Ectodermal cell (in vitro differentiated cells): ENCODE data around the gene CDK5.

Experiments used
- H3K27ac ChIP-seq: 2 replicates; pipeline ENCODE4 v1.7.0; 2013; ENCODE audit warnings: mild to moderate bottlenecking, low read depth, low read length; ENCODE audit not compliant: insufficient read depth, poor library complexity, severe bottlenecking
- H3K27me3 ChIP-seq: 2 replicates; pipeline ENCODE4 v1.7.0; 2013; ENCODE audit warnings: mild to moderate bottlenecking, low read length; ENCODE audit not compliant: insufficient read depth, control insufficient read depth, poor library complexity, severe bottlenecking
- H3K36me3 ChIP-seq: one replicate; pipeline ENCODE4 v1.7.0; 2013; ENCODE audit warnings: low read length; ENCODE audit not compliant: control insufficient read depth, insufficient read depth
- H3K4me1 ChIP-seq: one replicate; pipeline ENCODE4 v1.7.0; 2013; ENCODE audit warnings: low read length; ENCODE audit not compliant: control insufficient read depth, insufficient read depth
- H3K4me3 ChIP-seq: 2 replicates; pipeline ENCODE4 v1.7.0; 2013; ENCODE audit warnings: low read depth, low read length, control low read depth; ENCODE audit not compliant: insufficient read depth
- H3K9me3 ChIP-seq: 2 replicates; pipeline ENCODE4 v1.7.0; 2013; ENCODE audit warnings: mild to moderate bottlenecking, low read length, moderate library complexity; ENCODE audit not compliant: control insufficient read depth
- WGBS, 2 experiments: methylation state at CpG; one replicate each; pipeline ENCODE4 v1.1.7; 2013; ENCODE audit warnings: missing lambda C conversion rate in 2 of 2; 5-methylcytosine and 5-hydroxymethylcytosine counted together

CDK5 gene

DNA sequence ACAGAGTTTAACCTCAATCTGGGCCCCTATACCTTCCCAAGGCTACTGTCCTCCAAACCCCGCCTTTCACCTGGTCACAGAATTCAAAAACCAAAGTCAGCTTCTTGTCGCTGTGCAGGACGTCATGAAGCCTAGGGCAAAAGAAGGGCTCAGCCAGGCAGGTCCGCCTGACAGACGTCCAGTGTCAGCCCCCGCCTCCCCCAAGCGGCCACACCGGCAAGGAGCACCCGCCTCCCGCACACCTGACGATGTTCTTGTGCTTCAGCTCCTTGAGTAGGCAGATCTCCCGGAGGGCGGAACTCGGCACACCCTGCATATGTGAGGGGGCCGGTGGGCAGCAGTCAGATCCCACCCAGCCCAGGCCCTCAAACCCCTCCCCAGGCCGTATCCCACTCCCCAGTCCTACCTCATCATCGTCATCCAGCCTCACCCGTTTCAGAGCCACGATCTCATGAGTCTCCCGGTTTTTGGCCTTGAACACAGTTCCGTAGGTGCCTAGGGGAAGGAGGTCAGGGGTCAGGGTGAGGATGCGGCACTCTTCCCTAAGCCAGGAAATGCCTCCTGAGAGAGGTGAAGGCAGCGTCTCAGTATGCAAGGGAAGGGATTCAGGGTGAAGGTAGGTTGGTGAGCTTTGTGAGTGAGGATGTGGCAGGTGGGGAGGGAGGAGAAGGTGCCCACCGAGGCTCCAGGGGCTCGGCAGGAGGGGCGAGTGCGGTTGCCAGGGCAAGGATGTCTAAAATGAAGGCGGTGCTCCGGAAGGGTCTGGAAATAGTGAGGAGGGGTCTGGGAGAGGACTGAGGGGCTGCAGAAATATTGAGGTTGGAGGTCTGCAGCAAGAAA lies 811 bp downstream of the CDK5 start:
- Histone ChIP-seq H3K36me3 (no peaks in the 10 kb centered on the region), H3K4me1 (peaks cover 27% of the 10 kb centered on the region)
- 23 to 29% methylated on average over 29 of the region's 29 CpGs for WGBS, 2 experiments

DNA sequence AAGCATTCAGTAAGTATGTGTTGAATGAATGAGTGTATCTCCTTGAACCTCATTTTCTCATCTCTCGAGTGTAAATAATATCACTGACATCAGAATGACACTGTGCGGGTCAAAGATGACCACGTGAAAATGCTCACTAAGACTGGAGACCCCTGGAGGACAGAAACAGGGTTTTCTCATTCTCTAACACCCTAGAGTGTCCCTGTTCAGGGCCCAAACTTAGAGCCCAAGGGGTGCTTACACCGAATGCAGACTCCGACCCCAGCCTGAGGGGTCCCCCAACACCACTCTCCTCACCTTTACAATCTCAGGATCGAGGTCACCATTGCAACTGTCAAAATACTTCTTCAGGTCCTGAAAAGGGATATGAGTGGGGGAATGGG lies 1.4 kb downstream of the CDK5 start:
- Histone ChIP-seq H3K4me1 (peaks cover 21% of the 10 kb centered on the region), H3K9me3 (no peaks in the 10 kb centered on the region), H3K4me3 (no peak overlapping the region), H3K27me3 (peaks cover 42% of the 10 kb centered on the region), H3K27ac (no peak overlapping the region), H3K36me3 (no peaks in the 10 kb centered on the region)
- WGBS, 2 experiments, result 84 to 87% methylated on average over 5 to 6 of the region's 6 CpGs

More for the DNA sequence above, 811 bp downstream of the CDK5 start:
- Histone ChIP-seq H3K27ac (no peak overlapping the region), H3K27me3 (peaks cover 43% of the 10 kb centered on the region), H3K4me3 (peak overlapping the region; percentile 44), H3K9me3 (no peaks in the 10 kb centered on the region)

DNA sequence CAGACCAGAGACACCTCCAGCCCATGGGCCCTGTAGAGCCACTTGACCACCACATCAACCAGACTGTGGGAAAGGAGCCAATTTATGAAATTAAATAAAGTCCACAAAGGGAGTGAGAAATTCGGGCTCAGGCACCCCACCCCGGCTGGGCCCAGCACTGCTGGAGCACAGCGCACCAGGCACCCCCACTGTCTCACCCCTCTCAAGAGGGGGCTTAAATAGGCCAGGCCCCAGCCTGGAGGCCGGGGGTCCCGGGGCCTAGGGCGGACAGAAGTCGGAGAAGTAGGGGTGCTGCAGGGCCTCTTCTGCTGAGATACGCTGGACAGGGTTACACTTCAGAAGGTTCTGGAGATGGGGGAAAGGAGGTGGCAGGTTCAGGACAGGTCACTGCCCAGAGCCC lies 3.9 kb downstream of the CDK5 start:
- peaks cover 54% of the 10 kb centered on the region for H3K27me3 ChIP-seq
- WGBS, 2 experiments, result 91 to 93% methylated on average over 8 of the region's 8 CpGs
- H3K9me3 ChIP-seq, result no peaks in the 10 kb centered on the region
- H3K36me3 ChIP-seq, result no peaks in the 10 kb centered on the region
- H3K27ac ChIP-seq, result no peak overlapping the region
- H3K4me3 ChIP-seq, result no peak overlapping the region
- peaks cover 9% of the 10 kb centered on the region for H3K4me1 ChIP-seq

DNA sequence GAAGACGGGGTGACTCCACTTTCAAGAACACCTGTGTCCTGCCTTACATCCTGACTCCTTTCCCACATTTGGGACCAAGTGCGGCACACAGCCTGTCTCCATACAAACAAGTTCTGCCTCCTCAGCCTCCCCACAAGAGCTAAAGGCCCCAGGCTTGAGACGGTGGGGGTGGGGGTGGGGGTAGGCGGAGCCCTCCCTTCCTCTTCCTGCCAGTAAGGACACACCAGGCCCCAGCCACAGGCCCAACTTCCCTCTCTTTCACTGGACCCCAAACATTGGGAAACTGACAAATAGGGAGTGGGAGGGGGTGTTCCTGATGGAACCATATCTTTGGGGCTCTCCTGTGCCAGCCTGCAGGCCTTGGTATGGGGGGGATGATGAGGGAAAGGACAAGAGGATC lies 4.6 kb downstream of the CDK5 start:
- no peak overlapping the region for H3K27ac ChIP-seq
- H3K27me3 ChIP-seq, result peaks cover 59% of the 10 kb centered on the region
- H3K4me1 ChIP-seq, result peaks cover 4% of the 10 kb centered on the region
- no peaks in the 10 kb centered on the region for H3K36me3 ChIP-seq
- H3K9me3 ChIP-seq, result no peaks in the 10 kb centered on the region
- WGBS, 2 experiments, result 81 to 84% methylated on average over 2 to 4 of the region's 4 CpGs
- H3K4me3 ChIP-seq, result no peak overlapping the region

DNA sequence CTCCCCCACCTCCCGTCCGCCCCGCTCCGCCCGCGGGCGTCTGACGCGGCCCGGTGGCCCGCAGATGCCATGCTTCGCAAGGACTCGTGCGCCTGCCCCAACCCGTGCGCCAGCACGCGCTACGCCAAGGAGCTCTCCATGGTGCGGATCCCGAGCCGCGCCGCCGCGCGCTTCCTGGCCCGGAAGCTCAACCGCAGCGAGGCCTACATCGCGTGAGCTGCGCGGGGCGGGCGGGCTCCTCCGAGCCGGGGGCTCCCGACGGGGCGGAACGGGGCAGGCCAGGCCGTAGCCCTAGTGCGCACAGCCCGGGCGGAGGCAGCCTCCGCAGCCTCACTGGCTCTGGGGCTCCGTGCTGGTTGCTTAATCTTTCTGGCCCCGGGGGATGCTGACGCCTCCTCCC lies 6.6 kb downstream of the CDK5 start:
- no peaks in the 10 kb centered on the region for H3K36me3 ChIP-seq
- H3K27ac ChIP-seq, result no peak overlapping the region
- H3K9me3 ChIP-seq, result no peaks in the 10 kb centered on the region
- H3K4me1 ChIP-seq, result no peaks in the 10 kb centered on the region
- H3K4me3 ChIP-seq, result no peak overlapping the region
- 2 to 3% methylated on average over 50 of the region's 50 CpGs for WGBS, 2 experiments
- peaks cover 46% of the 10 kb centered on the region for H3K27me3 ChIP-seq

DNA sequence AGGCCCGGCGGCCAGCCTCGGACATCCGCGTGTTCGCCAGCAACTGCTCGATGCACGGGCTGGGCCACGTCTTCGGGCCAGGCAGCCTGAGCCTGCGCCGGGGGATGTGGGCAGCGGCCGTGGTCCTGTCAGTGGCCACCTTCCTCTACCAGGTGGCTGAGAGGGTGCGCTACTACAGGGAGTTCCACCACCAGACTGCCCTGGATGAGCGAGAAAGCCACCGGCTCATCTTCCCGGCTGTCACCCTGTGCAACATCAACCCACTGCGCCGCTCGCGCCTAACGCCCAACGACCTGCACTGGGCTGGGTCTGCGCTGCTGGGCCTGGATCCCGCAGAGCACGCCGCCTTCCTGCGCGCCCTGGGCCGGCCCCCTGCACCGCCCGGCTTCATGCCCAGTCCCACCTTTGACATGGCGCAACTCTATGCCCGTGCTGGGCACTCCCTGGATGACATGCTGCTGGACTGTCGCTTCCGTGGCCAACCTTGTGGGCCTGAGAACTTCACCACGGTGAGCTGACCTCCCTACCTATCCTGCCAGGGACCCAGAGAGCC lies 8.7 kb downstream of the CDK5 start:
- Histone ChIP-seq H3K4me3 (no peak overlapping the region), H3K4me1 (no peaks in the 10 kb centered on the region), H3K36me3 (no peaks in the 10 kb centered on the region), H3K27ac (no peak overlapping the region), H3K9me3 (no peaks in the 10 kb centered on the region), H3K27me3 (peaks cover 41% of the 10 kb centered on the region)
- whole genome bisulfite sequencing, 2 experiments, result 93 to 94% methylated on average over 38 of the region's 38 CpGs

DNA sequence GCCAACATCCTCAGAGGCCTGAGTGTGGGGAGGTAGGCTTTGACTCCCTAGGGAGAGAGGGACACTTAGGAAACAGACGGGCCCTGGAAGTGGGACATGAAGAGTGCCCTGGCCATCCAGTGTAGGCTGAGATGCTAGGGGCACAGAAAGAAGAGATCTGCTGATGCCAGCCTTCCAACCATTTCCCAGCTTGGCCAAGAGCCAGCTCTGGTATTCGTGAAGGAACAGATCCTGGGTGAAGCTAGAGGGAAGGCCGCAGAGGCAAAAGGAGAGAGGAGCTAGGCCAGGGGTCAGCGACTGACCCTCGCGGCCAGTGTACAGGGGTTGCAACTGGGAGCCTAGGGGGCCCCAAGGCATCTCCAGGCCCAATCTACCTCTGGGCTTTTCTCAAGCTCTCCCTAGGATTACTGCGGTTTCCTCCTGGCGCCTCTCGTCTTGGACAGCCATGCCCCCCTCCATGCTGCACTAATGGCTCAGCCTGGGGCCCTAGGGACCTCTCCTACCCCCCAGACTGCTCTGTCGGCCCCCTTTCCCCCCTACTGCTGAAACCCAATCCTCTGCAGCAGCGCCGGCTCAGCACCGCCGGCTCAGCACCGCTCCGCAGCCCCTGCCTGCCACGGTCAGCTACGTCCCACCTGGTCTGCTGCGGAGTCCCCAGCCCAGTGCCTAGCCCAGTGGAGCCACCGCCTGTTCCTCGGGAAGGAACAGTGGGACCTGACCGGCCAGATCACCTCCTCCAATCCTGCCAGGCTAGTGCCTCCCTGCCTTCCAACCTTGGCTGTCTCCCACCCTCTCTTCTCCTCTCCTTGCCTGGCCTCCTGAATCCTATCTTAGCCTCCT lies 9.5 kb downstream of the CDK5 start, which contains the start of gene ASIC3:
Gene ASIC3 (plus strand): TSS at position 556 of the 840 bp plus-strand sequence. CDS start 355 bp downstream, outside the sequence.
- no peak within 1 kb of the TSS for H3K27ac ChIP-seq
- H3K36me3 ChIP-seq, result no peaks in the 10 kb centered on the region
- peaks cover 41% of the 10 kb centered on the region for H3K27me3 ChIP-seq
- H3K4me3 ChIP-seq, result no peak within 1 kb of the TSS
- no peaks in the 10 kb centered on the region for H3K4me1 ChIP-seq
- 87% methylated on average over 22 of the region's 22 CpGs for WGBS, 2 experiments
- no peaks in the 10 kb centered on the region for H3K9me3 ChIP-seq

DNA sequence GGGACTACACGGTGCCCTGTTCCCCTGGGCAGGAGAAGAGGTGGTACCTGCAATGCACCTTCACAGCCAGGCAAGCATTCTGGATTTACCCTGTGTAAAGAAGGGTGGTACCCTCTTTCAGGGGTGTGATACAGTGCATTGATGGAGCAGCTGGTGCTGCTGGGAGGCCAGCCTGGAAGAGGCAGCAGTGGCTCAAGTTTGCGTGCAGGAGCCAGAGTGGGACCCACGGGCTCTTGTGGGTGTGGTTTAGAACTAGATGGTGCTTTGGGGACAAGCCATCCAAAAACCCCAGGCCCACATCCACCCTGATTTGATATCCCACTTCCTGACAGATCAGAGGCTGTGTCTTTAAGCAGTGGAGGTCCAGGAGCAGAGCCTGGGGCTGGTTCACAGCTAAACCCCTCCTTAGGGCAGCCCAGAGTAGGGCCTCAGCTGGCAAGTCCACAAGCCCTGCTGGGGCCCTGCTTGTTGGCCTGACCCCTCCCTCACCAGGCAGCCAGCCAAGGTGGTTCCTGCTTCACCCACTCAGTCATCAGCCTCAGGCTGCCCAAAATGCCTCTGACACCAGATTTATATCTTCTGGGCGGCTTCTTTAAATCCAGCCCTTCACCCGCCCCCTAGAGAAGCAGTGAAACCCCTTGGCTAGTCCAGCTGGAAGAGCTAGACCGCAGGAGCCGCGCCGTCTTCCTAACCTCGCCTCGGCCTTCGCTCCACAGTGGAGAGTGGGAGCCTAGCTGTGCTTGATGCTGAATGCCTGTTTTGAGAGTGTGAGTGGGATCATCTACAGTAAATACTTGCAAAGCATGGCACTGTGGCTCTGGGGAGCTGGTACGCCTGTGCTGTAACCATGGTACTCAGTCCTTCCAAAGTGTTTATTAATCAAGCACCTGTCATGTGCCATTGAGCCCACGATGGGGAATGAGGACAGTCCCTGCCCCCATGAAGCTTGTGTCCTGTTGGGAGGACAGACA lies 10.8 kb downstream of the CDK5 start:
- Histone ChIP-seq H3K4me3 (no peak overlapping the region), H3K36me3 (no peaks in the 10 kb centered on the region), H3K9me3 (no peaks in the 10 kb centered on the region), H3K4me1 (no peaks in the 10 kb centered on the region), H3K27me3 (peaks cover 33% of the 10 kb centered on the region), H3K27ac (no peak overlapping the region)
- WGBS, 2 experiments, result 90 to 91% methylated on average over 14 of the region's 14 CpGs

DNA sequence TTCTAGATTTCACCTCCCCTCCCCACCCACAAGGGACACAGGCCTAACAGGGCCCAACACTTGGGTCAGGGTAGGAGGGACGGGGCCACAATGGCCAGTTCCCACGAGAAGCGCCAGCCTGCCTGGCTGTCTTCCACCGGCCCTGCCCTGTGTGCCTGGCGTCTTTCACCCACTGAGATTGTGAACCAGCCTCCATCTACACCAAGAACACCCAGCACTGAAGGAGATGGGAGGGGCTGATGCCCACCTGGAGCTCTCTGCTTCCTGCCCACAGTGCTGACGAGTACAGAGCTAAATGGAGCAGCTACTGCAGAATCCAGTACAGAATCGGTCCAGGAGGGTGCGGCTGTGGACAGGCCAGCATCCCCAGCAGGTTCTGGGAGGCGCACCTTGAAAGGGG lies 11.7 kb downstream of the CDK5 start:
- Histone ChIP-seq H3K4me1 (no peaks in the 10 kb centered on the region), H3K4me3 (no peak overlapping the region), H3K27ac (no peak overlapping the region), H3K9me3 (no peaks in the 10 kb centered on the region), H3K27me3 (peaks cover 25% of the 10 kb centered on the region), H3K36me3 (no peaks in the 10 kb centered on the region)
- WGBS, 2 experiments, result 90 to 93% methylated on average over 9 of the region's 9 CpGs
